HG02884 (cell line): ENCODE data around the gene PGC.

Experiments
- ATAC-seq: cut with Tn5 transposase; IDR thresholded peaks from one replicate; pipeline ENCODE4 v1.9.1; 2021; ENCODE audit warnings: mild to moderate bottlenecking, moderate library complexity; ENCODE audit not compliant: unreplicated experiment

The PGC gene

DNA sequence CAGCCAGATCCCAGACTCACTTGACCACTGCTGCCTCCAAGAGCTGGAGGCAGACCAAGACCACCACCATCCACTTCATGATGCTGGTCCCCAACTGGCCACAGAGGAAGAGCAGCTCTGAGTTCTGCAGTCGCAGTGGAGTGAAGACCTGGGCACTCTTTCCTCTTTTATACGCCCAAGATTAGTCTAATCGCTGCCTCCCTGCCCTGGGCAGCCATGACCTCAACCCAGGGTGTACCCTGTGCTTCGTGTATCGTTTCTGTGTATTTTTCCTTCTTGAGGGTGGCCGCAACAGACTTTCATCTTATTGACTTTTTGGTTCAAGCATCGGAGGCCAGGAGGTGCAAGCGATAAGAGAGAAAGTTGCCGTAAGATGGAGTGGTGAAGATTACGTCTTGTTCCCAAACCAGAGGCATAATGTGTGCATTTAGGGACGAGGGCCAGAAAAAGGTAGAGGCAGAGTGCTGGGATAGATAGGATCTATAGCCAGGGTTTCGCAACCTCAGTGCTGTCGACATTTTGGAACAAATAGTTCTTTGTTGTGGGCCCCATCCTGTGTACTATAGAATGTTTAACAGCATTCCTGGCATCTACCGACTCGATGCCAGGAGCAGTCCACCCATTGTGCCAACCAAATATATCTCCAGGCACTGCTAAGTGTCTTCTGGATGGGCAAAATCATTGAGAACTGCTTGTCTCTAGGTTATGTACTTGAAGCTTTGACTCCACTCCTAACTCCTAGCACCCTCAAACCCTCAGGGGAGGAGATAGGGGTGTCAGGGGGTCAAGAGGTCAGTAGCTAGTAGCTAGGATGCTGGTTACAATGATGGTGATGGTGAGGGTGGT, at the start of gene PGC:
TSS of gene PGC (minus strand) at position 142 of the 846 bp plus-strand sequence. CDS start at position 79, 63 bp downstream.
- no peak for ATAC-seq

- ATAC-seq, result no peak
Measured at GRCh38 chr6:41796474-41796873, 49.3 kb upstream of the PGC start.

DNA sequence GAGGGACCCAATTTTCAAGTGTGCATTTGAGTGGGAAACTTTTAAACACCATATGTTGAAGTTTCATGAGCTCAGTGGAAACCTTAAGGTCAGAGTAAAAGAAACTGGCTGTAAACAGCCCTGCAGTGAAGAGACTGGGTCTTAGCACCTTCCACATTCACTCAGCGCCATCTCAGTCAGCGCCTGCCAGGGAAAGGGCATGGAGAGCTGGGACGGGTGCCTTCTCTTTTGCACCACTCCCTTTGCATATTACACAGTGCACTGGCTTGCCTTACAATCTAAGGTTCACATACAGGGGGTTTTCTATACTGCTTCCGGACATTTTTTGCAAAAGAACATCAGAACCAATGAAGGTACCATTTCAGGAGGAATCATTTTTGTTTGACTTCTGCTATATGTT, 44.8 kb upstream of the PGC start:
- ATAC-seq, result no peak

DNA sequence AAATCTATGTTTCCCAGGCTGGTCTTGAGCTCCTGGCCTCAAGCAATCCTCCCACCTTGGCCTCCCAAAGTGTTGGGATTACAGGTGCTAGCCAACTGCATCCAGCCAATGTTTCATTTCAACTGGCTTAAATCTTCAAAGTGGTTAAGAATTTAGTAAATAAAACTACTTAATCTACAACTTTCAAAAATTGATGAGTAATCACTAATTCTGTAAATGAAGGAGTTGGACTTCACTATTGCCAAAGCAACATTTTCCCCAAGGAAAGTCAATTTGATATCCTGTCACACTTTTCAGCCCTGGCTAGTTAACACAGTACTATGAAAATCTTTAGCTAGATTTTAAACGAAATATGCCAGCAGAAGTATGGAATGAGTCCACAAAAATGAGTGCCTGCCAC, 44.1 kb upstream of the PGC start:
- no peak for ATAC-seq

- ATAC-seq, result no peak
Measured at GRCh38 chr6:41790045-41790444, 42.8 kb upstream of the PGC start.

DNA sequence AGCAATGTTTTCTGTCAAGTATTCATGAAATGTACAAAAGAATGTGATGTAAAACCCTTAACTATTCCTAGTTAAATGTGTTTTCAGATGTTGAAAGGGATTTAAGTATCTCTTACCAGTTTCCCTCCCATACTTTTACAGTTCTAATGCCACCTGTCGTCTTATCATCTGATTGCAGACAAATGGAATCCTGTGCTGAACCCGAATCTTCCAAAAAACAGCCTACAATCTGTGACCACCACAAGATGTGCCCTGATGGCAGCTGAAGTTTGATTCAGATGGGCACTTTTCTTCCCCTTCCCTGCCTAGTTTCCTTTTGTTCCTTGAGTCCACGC, 42.2 kb upstream of the PGC start:
- ATAC-seq, result no peak

DNA sequence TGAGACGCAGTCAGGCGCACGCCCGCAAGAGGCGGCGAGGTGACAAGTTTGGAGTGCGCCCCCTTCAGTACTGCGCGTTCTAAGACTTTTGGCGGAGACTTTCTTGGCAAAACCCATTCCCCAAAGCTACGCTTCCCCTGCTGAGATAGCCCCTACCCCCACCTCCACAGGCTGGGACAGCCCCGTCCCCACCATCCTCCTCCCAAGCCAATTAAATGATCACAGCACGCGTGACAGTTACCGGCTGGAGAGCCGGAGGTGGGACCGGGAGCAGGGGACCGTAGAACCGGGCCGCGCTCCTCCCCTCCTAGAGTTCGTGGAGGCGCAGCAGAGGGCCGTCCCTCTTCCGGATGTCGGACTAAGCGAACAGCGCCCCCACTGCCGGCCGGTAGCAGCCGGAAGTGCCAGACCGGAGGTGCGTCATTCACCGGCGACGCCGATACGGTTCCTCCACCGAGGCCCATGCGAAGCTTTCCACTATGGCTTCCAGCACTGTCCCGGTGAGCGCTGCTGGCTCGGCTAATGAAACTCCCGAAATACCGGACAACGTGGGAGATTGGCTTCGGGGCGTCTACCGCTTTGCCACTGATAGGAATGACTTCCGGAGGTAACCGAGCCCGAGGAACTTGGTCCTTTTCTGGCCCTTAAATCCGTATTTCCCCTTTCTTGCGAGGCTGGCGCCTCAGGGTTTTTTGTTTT, 40.2 kb upstream of the PGC start, which contains the start of gene TOMM6:
TSS of gene TOMM6 (plus strand) at position 476 of the 699 bp plus-strand sequence. CDS start at position 480, 4 bp downstream.
- ATAC-seq, result peak; percentile 77

GRCh38 chr6:41786451-41787218, 39.4 kb upstream of the PGC start:
- peak; percentile 51 for ATAC-seq

DNA sequence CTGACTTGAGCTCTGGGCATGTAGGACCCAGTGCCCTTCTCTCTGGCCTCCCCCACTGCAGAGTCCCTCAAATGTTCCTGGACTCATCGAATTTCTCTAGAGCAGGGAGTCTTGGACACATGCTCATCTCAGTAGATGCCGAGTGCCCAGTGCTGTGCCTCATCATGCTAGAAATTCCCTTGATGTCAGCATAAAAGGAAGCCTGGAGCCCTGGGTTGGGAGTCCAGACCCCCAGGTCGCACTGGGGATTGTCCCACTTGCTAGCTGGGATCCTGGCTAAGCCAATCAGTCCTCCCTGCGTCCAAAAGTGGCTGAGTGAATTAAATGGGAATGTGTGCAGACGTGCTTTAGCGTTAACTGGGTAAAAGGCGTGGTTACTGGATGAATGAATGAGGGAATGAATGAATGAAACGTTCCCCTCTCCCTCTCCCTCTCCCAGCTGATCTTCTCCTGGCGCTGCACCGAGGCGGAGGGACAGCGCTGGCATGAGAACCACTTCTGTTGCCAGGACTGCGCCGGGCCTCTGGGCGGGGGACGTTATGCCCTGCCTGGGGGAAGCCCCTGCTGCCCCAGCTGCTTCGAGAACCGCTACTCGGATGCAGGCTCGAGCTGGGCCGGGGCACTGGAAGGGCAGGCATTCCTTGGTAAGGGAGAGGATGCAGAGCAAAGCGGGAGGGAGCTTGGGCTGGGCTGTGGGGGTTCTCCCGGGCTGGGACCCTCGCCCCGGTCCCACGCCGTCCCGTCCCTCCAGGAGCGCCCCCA, 38.7 kb upstream of the PGC start:
- no peak for ATAC-seq

- ATAC-seq, result no peak
Measured at GRCh38 chr6:41785254-41785653, 38.1 kb upstream of the PGC start.

DNA sequence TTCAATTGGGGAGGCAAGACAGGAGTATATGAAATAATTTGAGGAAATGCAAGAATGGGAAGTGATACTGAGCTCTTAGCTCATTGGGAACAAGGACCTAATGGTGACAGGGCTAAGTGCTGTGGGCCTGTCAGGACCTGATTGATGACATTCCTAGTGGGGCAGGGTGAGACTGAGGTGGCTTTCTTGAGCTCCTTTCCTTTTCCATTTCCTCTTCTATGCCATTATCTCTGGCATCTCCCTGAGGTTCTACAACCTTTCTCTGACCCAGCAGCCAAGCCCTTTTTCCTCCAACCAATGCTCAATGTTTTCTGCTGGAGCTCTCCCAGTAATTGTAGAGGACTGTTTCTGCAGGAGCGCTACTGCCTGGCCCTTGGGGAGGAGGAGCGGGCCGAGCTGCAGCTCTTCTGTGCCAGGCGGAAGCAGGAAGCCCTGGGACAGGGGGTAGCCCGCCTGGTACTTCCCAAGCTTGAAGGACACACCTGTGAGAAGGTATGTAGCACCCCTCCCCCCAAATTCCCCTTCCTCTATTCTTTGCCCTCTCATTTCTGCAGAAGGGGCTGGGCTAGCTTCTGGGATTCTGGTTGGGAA, 37.5 kb upstream of the PGC start:
- ATAC-seq, result no peak

DNA sequence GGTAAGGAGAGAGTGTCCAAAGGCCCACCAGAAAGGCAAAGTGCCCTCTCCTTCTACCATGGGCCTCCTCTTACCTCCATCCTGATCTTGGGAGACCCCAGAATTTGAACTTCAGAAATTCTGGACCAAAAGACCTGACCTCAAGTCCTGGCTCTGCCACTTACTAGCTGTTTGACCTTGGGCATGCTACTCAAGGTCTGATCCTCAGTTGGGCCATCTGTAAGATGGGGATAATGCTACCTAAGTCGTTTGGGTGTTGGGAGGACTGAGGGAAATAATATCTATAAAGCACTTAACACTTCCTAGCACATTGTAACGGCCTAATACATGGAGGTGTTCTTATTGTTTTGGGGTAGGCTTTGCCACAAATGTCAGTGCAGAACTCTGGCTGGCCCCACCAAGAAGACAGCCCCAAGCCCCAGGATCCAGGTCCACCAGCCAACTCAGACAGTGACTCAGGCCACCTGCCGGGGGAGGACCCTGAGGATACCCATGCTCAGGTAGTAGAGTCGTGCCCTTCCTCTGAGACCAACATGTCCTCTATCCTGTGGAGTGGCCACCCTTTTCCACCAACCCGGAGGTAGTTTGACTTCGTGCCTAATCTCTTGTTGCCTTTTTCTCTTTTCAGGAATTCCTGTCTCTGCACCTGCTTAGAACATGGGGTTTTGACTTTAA, 36.0 kb upstream of the PGC start:
- no peak for ATAC-seq

GRCh38 chr6:41781366-41781730, 34.2 kb upstream of the PGC start:
- no peak for ATAC-seq

GRCh38 chr6:41780551-41781365, 33.6 kb upstream of the PGC start, which contains the start of gene PRICKLE4:
Gene PRICKLE4, plus strand, starts transcription at chr6:41780782. Its CDS starts 2,692 bp downstream, at chr6:41783474.
- no peak for ATAC-seq

DNA sequence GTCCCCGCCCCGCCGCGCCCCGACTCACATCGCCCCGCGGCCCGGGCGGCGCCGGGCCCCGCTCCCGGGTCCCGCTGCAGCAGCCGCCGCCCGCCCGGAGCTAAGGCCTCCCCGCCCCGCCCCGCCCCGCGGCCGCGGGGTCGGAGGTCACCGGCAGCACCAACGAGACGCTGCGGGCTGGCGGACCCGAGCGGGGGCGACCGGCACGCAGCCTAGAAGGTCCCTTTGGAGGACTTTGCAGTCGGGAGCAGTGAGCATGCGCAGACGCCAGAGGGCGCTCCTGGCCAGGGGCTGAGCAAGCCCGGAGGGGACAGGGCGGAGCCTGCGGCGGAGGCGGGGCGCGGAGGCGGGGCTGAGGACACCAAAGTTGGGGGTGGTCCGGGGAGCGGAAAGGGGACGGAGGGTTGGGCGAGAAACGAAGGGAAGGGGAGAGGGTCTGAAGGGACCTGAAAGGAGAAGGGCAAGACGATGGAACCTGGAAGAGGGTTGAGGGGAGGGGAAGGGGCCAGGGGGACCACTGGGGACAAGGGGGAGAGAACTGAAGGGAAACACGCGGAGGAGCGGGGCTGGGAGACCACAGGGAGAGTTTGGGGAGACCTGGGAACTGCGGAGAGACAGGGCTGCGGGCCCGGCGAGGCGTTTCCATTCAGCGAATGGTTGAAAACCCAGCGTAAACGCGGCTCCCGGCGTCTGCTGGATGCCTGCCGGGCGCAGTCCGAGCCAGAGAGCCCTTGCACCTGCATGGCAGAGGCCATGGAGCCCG, 32.8 kb upstream of the PGC start, which contains the start of gene FRS3:
TSS of gene FRS3 (minus strand) at position 113 of the 763 bp plus-strand sequence. CDS start 2,913 bp downstream, outside the sequence.
- peak; percentile 79 for ATAC-seq

DNA sequence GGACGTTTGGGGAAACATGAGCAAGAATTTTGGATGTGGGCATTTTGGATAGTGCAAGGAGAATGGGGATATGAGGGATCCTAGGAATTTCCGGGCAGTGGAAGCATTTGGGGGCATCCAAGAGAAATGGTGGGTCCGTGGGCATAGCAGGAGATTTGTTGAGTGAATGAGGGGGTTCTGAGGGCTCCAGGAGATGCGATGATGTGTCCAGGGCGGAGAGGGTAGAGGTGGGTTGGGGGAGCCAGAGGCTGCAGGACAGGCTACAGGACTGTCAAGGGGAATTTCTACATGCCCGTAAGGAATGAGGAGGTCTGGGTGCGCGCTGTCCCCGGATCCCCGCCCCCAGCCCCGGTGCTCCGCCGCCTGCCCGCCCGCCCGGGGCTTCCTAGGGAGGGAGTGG, 32.1 kb upstream of the PGC start:
- peak; percentile 23 for ATAC-seq

- no peak for ATAC-seq
Measured at GRCh38 chr6:41778895-41779294, 31.7 kb upstream of the PGC start.
